Middle frontal gyrus (tissue), 1 donor: ENCODE results near the gene ARL2.
"Not testable (repeated sequence)": the region's sequence is repeated elsewhere in the genome, so short reads cannot be mapped to it uniquely, and the experiment has no call there.

Source experiments
- DNase-seq: peaks from one replicate; pipeline ENCODE4 v3.0.0-alpha.2; 2015; ENCODE audit warnings: low spot score; ENCODE audit errors: extremely low spot score

The ARL2 gene

DNA sequence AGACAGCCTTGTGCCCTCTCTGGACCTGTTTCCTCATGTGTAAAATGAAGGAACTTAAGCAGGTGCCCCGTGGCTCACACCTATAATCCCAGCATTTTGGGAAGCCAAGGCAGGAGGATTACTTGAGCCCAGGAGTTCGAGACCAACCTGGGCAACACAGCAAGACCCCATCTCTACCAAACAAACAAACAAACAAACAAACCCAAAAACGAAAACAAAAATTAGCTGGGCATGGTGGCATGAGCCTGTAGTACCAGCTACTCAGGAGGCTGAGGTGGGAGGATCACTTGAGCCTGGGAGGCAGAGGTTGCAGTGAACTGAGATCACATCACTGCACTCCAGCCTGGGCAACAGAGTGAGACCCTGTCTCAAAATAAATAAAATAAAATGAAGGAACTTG lies 10.0 kb upstream of the ARL2 start:
- not testable (repeated sequence) for DNase-seq

DNA sequence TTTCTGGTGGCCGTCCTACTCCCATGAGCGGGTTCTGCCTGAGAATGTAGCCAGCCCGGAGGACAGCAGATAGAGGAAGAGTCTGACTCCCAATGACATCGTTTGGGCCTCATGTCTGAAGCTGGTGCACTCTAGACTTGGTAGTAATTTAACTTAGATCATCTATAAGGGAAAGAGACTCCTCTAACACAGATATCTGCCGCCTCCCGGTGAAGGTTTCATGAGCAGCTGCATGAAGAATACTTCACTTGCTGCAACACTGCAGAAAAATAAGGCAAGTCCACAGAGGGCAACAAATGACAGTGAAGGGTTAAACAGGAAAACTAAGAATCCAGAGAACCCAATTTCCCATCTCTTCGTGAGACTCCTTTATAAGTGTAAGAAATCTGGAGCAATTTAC lies 5.9 kb upstream of the ARL2 start:
- DNase-seq: no peak

DNA sequence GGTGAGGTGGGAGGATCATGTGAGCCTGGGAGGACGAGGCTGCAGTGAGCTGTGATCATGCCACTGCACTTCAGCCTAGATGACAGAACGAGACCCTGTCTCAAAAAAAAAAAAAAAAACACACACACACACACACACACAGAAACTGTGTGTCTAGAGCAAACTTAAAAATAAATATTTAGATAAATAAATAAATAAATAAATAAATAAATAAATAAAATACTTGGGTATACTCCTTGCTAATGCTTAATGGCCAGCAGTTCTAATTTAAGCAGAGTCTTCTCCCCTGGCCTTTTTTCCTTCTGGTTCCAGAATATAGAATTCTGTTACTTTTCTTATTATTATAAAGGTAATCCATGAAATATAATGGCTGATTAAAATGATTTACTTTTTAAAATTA lies 5.1 kb upstream of the ARL2 start:
- no peak for DNase-seq

DNA sequence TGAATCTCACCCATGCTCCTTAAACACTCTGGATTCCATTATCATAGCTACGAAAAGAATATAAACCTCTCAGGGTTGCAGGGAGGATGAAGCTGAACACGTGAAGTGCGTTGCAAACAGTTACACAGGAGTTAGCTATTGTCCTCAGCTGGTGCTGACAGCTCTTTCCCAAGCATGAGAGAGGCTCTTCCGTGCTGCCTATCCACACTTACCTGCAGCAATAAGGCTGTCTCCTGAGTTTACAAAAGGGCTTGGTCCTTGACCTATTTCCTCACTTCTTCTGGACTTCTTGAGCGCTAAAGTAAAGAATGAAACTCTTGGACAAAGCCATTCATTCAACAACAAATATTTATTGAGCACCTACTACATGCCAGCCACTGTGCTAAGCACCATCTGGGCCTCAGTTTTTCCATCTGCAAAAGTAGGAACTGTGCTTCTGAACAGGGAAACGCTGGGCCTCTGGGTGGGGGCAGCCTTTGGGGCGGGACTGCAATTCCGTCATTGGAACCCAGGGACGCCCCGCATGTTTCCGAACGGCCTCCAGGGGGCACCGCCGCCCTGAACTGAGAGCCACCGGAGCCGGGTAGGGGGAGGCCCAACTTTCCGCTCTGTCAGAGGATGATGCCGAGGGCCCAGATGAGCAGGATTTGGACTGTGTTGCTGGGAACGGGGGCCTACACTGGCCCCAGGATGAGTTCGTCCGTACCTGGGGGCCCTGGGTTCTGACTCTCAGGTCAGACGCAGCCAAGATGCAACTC lies 651 bp upstream of the ARL2 start:
- DNase-seq: peak; percentile 81

DNA sequence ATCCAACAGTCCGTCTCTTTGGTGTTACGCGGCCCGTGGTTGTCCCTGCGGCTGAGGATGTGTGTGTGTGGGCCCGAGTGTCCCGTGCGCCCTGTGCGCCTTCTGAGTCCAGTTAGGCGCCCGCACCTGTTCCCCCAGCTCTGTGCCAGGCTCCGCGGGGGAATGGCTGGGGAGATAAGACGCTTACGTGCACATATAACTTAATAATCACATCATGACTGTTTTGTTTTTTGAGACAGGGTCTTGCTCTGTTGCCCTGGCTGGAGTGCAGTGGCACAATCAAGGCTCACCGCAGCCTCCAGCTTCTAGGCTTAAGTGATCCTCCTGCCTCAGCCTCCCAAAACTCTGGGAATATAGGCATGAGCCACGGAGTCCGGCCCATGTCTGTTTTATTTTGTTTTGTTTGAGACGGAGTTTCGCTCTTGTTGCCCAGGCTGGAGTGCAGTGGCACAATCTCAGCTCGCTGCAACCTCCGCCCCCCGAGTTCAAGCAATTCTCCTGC lies 817 bp downstream of the ARL2 start:
- DNase-seq: no peak

DNA sequence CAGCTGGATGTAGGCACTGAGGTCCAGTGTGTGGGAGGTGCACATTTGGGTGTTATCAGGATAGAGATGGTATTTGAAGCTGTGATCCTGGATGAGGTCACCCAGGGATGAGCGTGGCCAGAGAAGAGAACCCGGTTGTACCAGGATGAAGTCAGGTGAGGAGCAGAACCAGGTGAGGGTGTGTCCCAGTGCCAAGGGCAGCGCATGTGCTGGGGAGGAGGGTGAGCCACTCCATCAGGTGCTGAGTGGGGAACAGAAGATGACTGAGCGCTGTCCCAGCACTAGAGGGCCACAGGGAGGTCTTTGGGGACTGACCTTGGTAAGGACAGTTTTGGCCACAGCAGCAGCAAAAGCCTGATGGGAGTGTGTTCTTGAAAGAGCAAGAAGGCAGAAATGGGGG lies 2.7 kb downstream of the ARL2 start:
- no peak for DNase-seq

DNA sequence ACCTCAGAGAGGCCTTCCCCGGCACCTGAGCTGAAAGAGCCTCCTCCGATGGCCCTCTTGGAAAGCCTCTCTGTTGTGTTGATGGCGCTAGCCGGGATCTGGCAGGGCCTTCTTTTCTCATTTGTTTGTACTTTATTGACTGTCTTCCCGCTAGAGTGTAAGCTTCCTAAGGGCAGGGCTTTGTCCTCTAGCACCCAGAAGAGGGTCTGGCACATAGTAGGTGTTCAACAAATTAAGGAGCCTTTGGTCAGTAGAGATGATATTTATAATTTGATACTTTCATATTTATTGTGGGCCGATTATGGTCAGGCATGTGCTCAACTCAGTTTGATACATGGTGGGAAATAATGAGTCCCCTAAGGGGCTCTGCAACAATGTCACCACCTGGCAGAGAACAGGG lies 4.0 kb downstream of the ARL2 start:
- no peak for DNase-seq

DNA sequence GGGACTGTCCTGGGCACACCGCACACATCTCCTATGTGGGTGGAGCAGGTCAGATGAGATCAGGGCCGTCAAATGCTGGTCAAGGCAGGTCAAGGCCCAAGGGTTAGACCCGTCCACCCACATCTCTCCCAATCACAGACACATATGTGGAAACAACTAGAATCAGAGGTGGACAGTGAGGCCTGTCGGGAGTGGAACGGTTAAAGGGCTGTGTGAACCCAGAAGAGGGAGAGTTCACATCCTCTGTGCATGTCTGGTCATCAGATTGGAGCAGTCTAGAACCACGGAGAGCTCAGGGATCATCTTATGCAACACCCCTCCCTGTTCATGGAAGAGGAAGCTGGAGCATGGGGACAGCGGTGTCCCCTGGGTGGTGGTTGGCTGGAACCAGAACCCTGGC lies 5.9 kb downstream of the ARL2 start:
- no peak for DNase-seq

DNA sequence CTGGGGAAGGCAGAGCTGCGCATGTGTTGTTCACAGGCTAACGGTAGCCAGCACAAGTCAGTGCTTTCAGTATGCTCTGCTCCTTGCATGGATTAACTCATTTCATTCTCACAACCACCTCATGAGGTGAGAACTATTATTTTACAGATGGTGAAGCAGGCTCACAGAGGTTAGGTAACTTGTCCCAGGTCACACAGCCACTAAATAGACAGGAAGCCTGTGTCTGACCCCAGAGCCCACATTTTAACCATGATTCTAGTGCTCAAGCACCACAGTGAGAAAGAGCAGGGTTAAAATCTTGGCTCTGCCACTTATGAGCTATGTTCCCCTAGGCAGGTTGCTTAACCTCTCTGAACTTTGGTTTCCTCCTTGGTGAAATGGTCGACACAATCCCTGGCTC lies 7.0 kb downstream of the ARL2 start:
- no peak for DNase-seq

DNA sequence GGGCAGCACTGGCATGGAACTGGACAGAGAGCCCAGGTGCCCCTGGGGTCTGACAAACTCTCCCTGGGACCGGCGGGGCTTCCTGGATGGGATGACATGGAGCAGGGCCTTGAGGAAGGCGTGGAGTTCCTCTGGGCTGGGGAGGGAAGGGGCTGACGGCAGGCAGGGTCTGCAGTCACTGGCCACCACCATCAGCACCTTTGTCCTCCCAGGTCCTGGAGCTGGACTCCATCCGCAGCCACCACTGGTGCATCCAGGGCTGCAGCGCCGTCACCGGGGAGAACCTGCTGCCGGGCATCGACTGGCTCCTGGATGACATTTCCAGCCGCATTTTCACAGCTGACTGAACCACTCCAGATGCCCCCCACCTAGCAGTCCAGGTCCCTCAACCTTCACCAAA lies 7.5 kb downstream of the ARL2 start:
- no peak for DNase-seq

DNA sequence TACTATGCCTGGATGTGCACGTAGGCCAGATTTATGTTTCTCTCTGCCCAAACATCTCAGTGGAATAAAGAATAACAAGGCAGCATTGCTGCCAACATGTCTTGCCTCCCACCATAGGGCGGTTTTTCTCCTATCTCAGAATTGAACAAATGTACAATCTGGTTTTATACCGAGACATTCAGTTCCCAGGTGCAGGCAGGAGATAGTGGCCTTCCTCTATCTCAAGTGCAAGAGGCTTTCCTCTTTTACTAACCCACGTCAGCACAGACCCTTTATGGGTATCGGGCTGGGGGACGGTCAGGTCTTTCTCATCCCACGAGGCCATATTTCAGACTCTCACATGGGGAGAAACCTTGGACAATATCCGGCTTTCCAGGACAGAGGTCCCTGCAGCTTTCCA lies 9.5 kb downstream of the ARL2 start:
- DNase-seq: not testable (repeated sequence)

DNA sequence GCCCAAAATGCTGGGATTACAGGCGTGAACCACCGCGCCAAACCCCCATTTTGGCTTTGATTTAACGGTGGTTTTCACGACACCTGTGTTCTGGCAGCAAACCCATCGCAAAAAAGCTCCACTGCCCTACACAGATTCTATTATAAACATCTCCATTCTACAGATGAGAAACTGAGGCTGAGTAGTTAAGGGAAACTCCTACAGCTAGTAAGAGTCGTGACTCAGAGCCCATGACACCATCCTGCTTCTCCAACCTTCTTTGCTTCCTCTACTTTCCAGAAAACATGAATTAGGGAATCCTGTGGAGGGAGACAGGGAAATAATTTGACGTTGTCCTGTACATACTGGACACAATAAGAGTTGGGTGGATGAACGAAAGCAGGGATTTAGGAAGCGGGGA lies 12.8 kb downstream of the ARL2 start:
- no peak for DNase-seq

DNA sequence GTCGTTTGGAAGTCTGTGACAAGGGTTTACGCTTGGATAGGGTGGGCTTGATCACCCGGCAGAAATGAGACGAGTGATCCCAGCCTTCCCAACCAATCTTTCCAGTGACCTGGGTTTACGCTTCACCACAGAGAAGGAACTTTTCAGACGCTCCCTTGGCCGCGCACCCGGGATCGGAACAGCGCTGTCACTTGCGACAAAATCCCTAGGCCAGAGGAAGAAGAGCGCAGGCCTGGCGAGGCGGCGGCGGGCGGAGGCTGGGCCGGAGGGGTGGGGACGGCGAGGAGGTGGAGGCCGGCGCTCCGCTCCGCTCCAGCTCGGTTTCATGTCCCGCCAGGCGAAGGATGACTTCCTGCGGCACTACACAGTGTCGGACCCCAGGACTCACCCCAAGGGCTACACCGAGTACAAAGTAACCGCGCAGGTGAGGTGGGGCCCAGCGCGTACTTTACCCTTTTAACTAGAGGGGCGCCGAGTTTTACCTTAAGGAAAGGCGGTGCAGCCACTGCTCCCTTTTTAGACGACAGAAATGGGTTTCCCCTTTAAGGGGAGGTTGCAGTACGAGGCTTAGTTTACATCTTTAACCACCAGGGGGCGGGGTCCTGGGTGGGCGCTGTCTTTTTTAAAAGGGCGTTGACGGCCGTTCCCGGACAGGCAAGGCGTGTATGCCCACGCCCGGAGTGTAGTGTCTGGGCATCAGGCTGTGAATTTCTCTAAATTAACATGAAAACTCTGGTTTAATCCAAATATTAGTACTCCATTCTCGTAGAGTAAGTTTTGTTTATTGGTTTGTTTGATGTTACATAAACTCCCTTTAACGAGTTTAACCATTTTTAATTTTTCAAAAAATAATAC lies 13.5 kb downstream of the ARL2 start, which contains the start of gene SNX15:
SNX15 (plus strand) TSS at position 227 of the 855 bp plus-strand sequence; CDS start at position 326, 99 bp downstream.
- peak; percentile 91 for DNase-seq

DNA sequence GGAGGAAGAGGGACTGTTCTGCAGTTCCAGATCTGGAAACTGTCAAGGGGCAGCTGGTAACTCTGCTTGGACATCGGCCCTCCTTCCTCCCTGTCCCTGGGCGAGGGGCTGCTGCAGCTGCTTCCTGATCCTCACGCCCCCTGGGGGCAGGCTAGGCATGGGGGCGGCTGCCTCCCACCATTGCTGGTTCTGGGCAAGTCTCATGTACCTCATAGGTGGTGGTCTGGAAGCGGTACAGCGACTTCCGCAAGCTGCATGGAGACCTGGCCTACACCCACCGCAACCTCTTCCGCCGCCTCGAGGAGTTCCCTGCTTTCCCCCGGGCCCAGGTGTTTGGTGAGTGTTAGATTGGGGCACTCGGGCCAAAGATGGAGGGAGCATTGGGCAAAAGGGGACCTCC lies 18.3 kb downstream of the ARL2 start:
- no peak for DNase-seq

DNA sequence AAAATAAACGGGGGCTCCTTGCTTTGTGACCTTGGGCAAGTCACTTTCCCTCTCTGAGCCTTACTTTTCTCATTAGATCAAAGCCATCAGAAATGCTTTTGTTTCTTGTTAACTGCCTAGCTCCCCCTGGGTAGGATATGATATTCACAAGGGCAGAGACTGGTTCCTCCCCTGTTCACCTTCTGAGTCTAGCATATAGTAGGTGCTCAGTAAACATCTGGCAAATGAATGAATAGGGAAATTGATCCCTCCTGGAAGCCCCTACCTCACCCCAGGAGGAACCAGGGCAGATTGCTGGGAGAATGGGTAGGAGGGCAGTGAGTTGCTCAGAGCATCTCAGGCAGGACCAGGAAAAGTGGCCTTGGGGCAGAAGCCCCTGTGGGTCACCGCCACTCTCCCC lies 20.5 kb downstream of the ARL2 start:
- no peak for DNase-seq

DNA sequence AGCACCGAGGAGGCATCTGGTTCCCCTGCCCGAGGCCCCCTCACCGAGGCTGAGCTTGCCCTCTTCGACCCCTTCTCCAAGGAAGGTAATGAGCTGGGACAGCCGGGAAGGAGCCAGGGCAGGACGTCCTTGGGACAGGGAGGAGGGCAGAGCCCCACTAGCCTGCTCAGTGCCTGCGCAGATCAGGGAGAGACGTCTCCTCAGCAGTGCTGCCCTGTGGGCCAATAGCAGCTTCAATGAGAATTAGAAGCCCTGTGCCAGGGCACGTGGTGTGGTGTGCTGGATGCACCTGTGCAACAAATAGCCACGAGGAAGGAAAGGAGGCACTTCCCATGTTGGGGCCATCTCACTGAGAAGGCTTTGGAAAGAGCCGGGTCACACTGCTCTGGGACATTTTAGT lies 21.6 kb downstream of the ARL2 start:
- DNase-seq: no peak

DNA sequence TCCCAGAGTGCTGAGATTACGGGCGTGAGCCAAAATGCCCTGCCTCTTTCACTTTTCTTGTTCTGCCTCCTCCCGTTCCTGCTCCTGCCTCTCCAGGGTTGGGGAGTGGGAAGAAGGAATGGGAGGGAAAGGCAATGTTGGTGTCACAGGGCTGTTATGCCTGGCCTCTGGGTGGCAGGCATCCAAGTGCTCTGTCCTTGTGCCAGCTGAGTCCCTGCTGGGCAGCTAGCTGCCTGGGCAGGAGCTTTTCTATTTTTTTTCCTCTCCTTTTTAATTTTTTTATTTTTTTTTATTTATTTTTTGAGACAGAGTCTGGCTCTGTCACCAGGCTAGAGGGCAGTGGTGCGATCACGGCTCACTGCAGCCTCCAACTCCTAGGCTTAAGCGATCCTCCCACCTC lies 23.0 kb downstream of the ARL2 start:
- DNase-seq: no peak

DNA sequence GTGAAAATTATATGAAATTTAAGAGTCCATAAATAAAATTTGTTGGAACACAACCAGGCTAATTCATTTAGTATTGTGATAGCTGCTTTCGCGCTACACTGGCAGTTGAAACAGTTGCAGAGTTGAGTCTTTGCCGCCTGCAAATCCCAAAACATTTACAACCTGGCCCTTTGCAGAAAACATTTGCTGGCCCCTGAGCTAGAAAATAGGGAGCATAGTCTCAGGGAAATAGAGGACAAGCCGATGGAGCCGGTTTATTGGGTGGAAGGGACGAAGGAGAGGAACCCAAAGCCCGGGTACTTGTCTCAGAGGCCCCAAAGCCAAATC lies 26.5 kb downstream of the ARL2 start:
- peak; percentile 3 for DNase-seq

DNA sequence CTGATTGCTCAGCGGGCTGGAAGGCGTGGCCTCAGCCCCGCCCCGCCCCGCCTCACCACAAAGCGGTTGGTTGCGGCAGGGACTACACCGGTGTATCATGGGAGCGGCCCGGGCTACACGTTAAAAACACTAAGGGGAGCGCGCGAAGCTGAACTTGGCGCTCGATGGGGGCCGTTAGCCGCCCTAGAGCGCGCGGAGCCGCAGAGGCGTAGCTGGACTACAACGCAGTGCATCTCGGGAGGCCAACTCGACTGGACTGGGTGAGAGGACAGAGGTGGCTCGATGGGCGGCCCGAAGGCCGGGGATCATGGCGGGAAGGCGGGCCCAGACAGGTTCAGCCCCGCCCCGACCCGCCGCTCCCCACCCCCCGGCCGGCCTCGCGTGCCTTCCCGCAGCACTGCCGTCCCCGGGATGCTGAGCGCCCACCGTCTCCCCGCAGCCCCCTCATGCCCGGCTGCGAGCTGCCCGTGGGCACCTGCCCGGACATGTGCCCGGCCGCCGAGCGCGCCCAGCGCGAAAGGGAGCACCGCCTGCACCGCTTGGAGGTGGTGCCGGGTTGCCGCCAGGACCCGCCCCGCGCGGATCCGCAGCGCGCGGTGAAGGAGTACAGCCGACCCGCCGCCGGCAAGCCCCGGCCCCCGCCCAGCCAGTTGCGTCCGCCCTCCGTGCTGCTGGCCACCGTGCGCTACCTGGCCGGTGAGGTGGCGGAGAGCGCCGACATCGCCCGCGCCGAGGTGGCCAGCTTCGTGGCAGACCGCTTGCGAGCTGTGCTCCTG lies 27.1 kb downstream of the ARL2 start, which contains the start of gene SAC3D1:
SAC3D1 (plus strand) TSS at position 364 of the 776 bp plus-strand sequence; CDS start at position 447, 83 bp downstream.
- peak; percentile 76 for DNase-seq

DNA sequence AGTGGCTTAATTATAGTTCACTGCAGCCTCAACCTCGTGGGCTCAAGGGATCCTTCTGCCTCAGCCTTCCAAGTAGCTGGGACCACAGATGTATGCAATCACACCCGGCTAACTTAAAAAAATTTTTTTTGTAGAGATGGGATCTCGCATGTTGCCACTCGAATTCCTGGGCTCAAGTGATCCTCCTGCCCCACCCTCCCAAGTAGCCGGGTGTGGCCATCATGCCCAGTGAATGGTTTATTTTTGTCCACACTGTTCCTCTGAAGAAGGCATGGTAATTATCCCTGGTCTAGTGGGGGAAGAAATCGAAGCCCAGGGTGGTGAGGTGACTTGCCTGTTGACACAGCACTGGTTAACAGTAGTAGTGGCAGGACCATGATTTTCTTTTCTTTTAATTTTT lies 28.9 kb downstream of the ARL2 start:
- no peak for DNase-seq

DNA sequence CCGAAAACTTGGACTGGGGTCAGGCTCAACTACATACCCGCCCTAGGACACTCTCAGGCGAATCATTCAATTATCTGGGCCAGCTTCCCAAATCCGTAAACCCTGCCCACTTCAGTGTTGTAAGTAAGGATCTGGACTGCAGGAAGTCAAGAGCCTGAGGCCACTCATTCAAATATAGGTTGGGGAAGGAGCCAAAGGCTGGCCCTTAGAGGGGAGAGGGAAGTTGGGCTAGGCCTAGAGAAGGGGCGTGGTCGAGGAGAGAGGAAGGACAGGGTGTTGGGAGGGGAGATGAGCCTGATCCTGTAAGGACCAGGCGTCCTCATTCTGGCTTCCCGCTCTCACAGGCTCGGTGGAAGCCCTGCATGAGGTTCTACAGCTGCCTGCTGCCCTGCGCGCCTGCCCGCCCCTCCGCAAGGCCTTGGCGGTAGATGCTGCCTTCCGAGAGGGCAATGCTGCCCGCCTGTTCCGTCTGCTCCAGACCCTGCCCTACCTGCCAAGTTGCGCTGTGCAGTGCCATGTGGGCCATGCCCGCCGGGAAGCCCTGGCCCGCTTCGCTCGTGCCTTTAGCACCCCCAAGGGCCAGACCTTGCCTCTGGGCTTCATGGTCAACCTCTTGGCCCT lies 30.0 kb downstream of the ARL2 start:
- DNase-seq: no peak
